OCI-LY1 (cell line): ENCODE measurements around the gene ORM2.

ENCODE experiments used
- H2AFZ ChIP-seq: fragments of 200-600 bp; sonication (generic), shearing (Covaris generic); 2 replicates; pipeline ENCODE4 v1.6.0; 2014; ENCODE audit warnings: antibody characterized with exemption, mild to moderate bottlenecking, low read length
- H3F3A ChIP-seq: fragments of 200-600 bp; sonication (generic), shearing (Covaris generic); 2 replicates; pipeline ENCODE4 v1.6.0; 2014; ENCODE audit warnings: mild to moderate bottlenecking, antibody characterized with exemption, low read length, moderate library complexity; ENCODE audit not compliant: insufficient read depth
- H3K27ac ChIP-seq: fragments of 200-600 bp; sonication (generic); 2 replicates; pipeline ENCODE4 v1.5.1; 2014; ENCODE audit warnings: low read length, mixed run types, mild to moderate bottlenecking, low read depth; ENCODE audit not compliant: poor library complexity, severe bottlenecking
- H3K27me3 ChIP-seq: fragments of 200-600 bp; sonication (generic); 2 replicates; pipeline ENCODE4 v1.6.0; 2014; ENCODE audit warnings: antibody characterized with exemption, mild to moderate bottlenecking, low read length, moderate library complexity; ENCODE audit not compliant: insufficient read depth
- H3K36me3 ChIP-seq: fragments of 200-600 bp; sonication (generic); 2 replicates; pipeline ENCODE4 v1.6.1; 2014; ENCODE audit warnings: mild to moderate bottlenecking, antibody characterized with exemption, low read length, moderate library complexity, mixed read lengths; ENCODE audit not compliant: insufficient read depth
- H3K4me1 ChIP-seq: fragments of 200-600 bp; sonication (generic); 2 replicates; pipeline ENCODE4 v1.5.1; 2014; ENCODE audit warnings: mild to moderate bottlenecking, low read length, moderate library complexity; ENCODE audit not compliant: insufficient read depth, severe bottlenecking
- H3K4me2 ChIP-seq: fragments of 200-600 bp; sonication (generic), shearing (Covaris generic); 2 replicates; pipeline ENCODE4 v1.6.1; 2014; ENCODE audit warnings: low read length
- H3K4me3 ChIP-seq: fragments of 200-600 bp; sonication (generic); 2 replicates; pipeline ENCODE4 v1.5.1; 2014; ENCODE audit warnings: low read length, low read depth, mild to moderate bottlenecking, mixed read lengths; ENCODE audit not compliant: poor library complexity, severe bottlenecking
- H3K79me2 ChIP-seq: fragments of 200-600 bp; shearing (Covaris generic); 2 replicates; pipeline ENCODE4 v1.6.1; 2016; ENCODE audit warnings: mixed run types, low read length, mixed read lengths; ENCODE audit not compliant: insufficient read depth
- H3K9ac ChIP-seq: fragments of 200-600 bp; sonication (generic), shearing (Covaris generic); 2 replicates; pipeline ENCODE4 v1.6.1; 2014; ENCODE audit warnings: mild to moderate bottlenecking, low read length, mixed read lengths
- H3K9me2 ChIP-seq: fragments of 200-600 bp; sonication (generic), shearing (Covaris generic); 2 replicates; pipeline ENCODE4 v1.6.1; 2014; ENCODE audit warnings: low read depth, mild to moderate bottlenecking, low read length, mixed read lengths
- H3K9me3 ChIP-seq: fragments of 200-600 bp; shearing (Covaris generic); 2 replicates; pipeline ENCODE4 v1.6.1; 2014; ENCODE audit warnings: low read length, mixed read lengths
- H4K20me1 ChIP-seq: fragments of 200-600 bp; sonication (generic), shearing (Covaris generic); 2 replicates; pipeline ENCODE4 v1.6.0; 2016; ENCODE audit warnings: mild to moderate bottlenecking, low read length; ENCODE audit not compliant: insufficient read depth
- EZH2 ChIP-seq: fragments of 200-600 bp; sonication (generic), shearing (Covaris generic); IDR thresholded peaks from 2 replicates; pipeline ENCODE4 v1.8.0; 2017; ENCODE audit warnings: borderline replicate concordance, mixed run types, mild to moderate bottlenecking, antibody characterized with exemption, low read length, moderate library complexity, mixed read lengths
- TF ChIP-seq, protein P1 (sequence below): fragments of 200-600 bp; sonication (generic), shearing (Covaris generic); IDR thresholded peaks from 2 replicates; pipeline ENCODE4 v1.5.1; 2017; ENCODE audit warnings: mild to moderate bottlenecking, antibody characterized with exemption, low read length, moderate library complexity, mixed read lengths

Gene ORM2

DNA sequence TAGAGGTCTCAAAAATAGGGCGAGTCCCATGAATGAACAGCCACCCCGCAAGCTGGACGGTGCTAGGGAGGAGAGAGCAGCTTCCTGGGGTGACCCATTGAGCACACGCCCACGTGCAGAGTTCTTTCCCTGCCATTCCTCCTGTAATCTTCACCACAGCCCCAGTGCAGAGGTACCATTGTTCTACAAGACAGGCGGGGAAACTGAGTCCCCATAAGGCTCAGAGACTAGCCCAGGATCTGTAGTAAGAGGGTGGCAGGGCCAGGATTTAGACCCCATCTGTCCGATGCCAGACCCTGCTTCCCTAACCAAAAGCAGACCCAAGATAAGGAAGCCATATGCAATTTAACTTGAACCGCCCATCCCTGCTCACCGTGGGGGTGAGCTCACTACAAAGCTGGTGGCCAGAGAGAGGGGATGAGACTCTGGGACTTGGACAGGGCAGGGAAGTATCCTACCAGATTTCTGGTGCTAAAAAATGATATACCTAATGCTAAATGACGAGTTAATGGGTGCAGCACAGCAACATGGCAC is 43.5 kb upstream of the ORM2 start:
- Histone ChIP-seq H3K9me3 (no peaks in the 10 kb centered on the region), H3K4me3 (no peak overlapping the region), H3K9me2 (no peaks in the 10 kb centered on the region), H3K9ac (no peak overlapping the region), H4K20me1 (no peaks in the 10 kb centered on the region), H3K27me3 (no peaks in the 10 kb centered on the region), H3K27ac (no peak overlapping the region), H2AFZ (no peak overlapping the region), H3K79me2 (no peaks in the 10 kb centered on the region), H3K4me2 (no peak overlapping the region), H3K4me1 (no peaks in the 10 kb centered on the region), H3F3A (no peaks in the 10 kb centered on the region), H3K36me3 (no peaks in the 10 kb centered on the region)
- TF ChIP-seq, protein P1, sequence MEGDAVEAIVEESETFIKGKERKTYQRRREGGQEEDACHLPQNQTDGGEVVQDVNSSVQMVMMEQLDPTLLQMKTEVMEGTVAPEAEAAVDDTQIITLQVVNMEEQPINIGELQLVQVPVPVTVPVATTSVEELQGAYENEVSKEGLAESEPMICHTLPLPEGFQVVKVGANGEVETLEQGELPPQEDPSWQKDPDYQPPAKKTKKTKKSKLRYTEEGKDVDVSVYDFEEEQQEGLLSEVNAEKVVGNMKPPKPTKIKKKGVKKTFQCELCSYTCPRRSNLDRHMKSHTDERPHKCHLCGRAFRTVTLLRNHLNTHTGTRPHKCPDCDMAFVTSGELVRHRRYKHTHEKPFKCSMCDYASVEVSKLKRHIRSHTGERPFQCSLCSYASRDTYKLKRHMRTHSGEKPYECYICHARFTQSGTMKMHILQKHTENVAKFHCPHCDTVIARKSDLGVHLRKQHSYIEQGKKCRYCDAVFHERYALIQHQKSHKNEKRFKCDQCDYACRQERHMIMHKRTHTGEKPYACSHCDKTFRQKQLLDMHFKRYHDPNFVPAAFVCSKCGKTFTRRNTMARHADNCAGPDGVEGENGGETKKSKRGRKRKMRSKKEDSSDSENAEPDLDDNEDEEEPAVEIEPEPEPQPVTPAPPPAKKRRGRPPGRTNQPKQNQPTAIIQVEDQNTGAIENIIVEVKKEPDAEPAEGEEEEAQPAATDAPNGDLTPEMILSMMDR, result no peak
- TF ChIP-seq EZH2, result no peak

DNA sequence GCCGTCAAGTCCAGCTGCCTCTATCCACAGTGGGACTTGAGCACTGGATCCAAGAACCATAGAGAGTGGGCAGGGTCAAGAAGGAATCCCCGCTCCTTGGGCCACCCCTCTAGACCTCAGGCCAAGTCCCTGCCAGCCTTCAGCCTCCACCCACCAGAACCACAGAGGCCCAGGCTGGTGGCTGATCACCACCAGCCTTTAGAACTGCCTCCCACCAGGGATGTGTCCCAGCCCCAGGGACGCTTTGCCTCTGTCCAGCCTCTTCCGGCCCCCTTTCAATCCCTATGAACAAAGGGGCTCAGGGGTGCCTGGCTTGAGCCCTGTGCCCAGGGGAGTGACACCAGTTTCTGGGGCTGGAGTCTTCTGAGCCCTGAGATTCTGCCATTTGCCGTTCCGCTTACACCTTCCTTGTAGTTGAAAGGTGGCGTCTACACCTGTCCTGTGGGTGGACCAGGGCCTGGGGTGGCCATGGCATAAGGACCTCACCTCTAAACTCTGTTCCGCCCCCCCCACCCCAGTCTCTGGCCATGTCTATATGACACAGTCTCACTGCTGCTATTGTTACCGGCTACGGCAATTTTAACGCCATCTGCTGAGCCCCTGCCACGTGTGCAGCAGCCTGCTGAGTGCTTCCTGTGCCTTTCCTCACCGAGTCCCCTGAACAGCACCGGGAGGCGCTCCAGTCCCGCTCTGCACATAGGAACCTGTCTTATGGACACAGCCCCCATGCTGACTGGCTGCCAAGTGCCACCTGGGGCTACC is 42.5 kb upstream of the ORM2 start:
- Histone ChIP-seq H3K36me3 (no peaks in the 10 kb centered on the region), H3F3A (no peaks in the 10 kb centered on the region), H3K27me3 (no peaks in the 10 kb centered on the region), H3K4me2 (no peak overlapping the region), H3K79me2 (no peaks in the 10 kb centered on the region), H3K4me3 (no peak overlapping the region), H3K9me2 (no peaks in the 10 kb centered on the region), H3K9me3 (no peaks in the 10 kb centered on the region), H2AFZ (no peak overlapping the region), H4K20me1 (no peaks in the 10 kb centered on the region), H3K27ac (no peak overlapping the region), H3K9ac (no peak overlapping the region), H3K4me1 (no peaks in the 10 kb centered on the region)
- TF ChIP-seq, protein P1, result no peak
- no peak for TF ChIP-seq EZH2

DNA sequence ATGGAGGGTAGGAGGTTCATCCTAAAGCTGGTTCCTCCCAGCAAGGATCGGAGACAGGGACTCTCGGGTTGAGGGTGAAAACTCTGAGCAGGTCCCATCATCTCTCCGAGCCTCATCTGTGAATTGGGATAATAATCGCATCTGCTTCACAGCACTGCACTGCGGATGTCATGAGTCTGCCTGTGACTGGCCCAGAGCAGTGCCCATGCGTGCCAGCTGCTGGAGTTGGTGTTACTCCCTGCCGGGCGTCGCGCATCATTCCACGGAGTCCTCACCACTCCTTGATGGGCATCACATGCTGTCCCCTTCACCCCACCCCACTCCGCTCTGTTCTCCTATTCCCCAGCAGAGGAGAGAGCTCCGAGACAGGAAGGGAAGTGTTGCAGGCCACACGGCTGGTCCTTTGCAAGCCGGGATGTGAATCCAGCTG is 41.9 kb upstream of the ORM2 start:
- Histone ChIP-seq H3K4me1 (no peaks in the 10 kb centered on the region), H3K4me3 (no peak overlapping the region), H3K9me3 (no peaks in the 10 kb centered on the region), H2AFZ (no peak overlapping the region), H3K79me2 (no peaks in the 10 kb centered on the region), H3K27me3 (no peaks in the 10 kb centered on the region), H3K9ac (no peak overlapping the region), H3K4me2 (no peak overlapping the region), H3K36me3 (no peaks in the 10 kb centered on the region), H3K27ac (no peak overlapping the region), H3K9me2 (no peaks in the 10 kb centered on the region), H3F3A (no peaks in the 10 kb centered on the region), H4K20me1 (no peaks in the 10 kb centered on the region)
- TF ChIP-seq, protein P1, result no peak
- TF ChIP-seq EZH2, result no peak
